Esophagus (tissue), 2 donors: Measurements from ENCODE around the gene THAP6. TPM values are rescaled to one million over a fixed set of nuclear protein-coding genes. Genes with fewer than 3 reads are reported as not detected.

Experiments
- H3K27ac ChIP-seq, 2 donors: one replicate each; pipeline ENCODE4 v1.5.1; 2013; ENCODE audit warnings: low read depth in 2 of 2, mild to moderate bottlenecking in 2 of 2, inconsistent platforms in 1 of 2, low read length in 1 of 2, moderate library complexity in 1 of 2
- H3K27me3 ChIP-seq, 2 donors: one replicate each; pipeline ENCODE4 v1.6.1; 2013; ENCODE audit warnings: low read length in 2 of 2, control low read depth in 1 of 2, mild to moderate bottlenecking in 1 of 2; ENCODE audit not compliant: insufficient read depth in 2 of 2, control insufficient read depth in 1 of 2
- H3K36me3 ChIP-seq, 2 donors: one replicate each; pipeline ENCODE4 v1.6.1; 2013; ENCODE audit warnings: low read length in 1 of 2; ENCODE audit not compliant: control insufficient read depth in 2 of 2, insufficient read depth in 2 of 2
- H3K4me1 ChIP-seq, 2 donors: one replicate each; pipeline ENCODE4 v1.6.1; 2013; ENCODE audit warnings: low read length in 1 of 2; ENCODE audit not compliant: control insufficient read depth in 2 of 2, insufficient read depth in 2 of 2
- H3K4me3 ChIP-seq, 2 donors: one replicate each; pipeline ENCODE4 v1.5.1; 2013; ENCODE audit warnings: low read length in 2 of 2, mild to moderate bottlenecking in 2 of 2, low read depth in 1 of 2, moderate library complexity in 1 of 2
- H3K9me3 ChIP-seq, 2 donors: one replicate each; pipeline ENCODE4 v1.6.1; 2013; ENCODE audit warnings: mild to moderate bottlenecking in 2 of 2, low read depth in 1 of 2, low read length in 1 of 2, moderate library complexity in 1 of 2; ENCODE audit not compliant: control insufficient read depth in 2 of 2, insufficient read depth in 1 of 2
- WGBS, 2 donors: extraction: QIAGEN DNeasy Blood & Tissue Kit; methylation state at CpG; one replicate each; pipeline ENCODE4 v1.1.7; 2013; 5-methylcytosine and 5-hydroxymethylcytosine counted together
- polyA plus RNA-seq, 2 donors: library from polyadenylated mRNA; stranded (reverse); fragments of 200-250 nt; gene quantifications; one replicate each; pipeline ENCODE4 v1.2.3, GENCODE V29; 2013
- donor health status: healthy with polysubstance abuse.
- donor health status: Bipolar disorder and iron deficiency.

The THAP6 gene
- polyA plus RNA-seq, 2 donors: 3.2 to 3.6 TPM

DNA sequence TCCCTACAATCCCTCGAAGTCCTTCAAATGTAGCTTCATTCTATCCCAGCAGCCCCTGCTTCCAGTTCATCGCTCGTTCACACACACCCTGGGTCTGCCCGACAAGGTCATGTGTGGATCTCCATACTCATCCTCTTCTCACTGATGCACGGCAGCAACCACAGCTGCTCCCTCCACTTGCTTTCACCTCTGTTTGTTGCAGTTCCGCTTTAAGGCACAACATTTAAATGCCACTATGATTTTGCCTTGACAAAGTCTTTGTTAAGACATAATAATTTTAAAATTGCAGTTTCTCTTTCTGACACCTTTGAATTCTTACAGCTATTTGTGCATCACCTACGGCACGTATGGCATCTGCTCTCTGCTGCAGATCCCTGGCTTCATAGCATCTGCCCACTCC, 43.4 kb downstream of the THAP6 start:
- no peaks in the 10 kb centered on the region for H3K4me1 ChIP-seq
- WGBS, 2 donors: 87 to 88% methylated on average over 8 of the region's 8 CpGs
- peaks cover 0 to 2% of the 10 kb centered on the region in 2 donors for H3K9me3 ChIP-seq
- H3K36me3 ChIP-seq: no peaks in the 10 kb centered on the region
- H3K27me3 ChIP-seq: no peaks in the 10 kb centered on the region
- H3K27ac ChIP-seq: no peak overlapping the region
- no peak overlapping the region for H3K4me3 ChIP-seq

DNA sequence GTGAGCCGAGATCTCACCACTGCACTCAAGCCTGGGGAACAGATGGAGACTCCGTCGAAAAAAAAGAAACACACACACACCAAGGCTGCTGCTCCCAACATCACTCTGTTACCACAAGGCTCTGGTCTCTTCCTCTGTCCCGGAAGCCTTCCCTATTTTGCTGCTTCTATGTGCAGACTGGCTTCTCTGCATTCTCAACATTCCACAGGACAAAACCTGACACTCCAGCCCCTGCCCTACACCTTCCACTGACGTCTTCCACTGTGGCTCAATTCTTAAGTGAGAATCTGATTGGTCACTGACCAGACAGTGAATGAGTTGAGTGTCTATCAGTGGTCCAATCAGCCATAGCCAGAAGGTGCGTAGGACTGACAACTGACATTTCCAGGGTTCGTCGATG, 47.5 kb downstream of the THAP6 start:
- Histone ChIP-seq H3K9me3 (peaks cover 0 to 2% of the 10 kb centered on the region in 2 donors), H3K4me1 (no peaks in the 10 kb centered on the region), H3K27me3 (peaks cover 0 to 2% of the 10 kb centered on the region in 2 donors), H3K4me3 (no peak overlapping the region), H3K36me3 (no peaks in the 10 kb centered on the region), H3K27ac (no peak overlapping the region)
- 72 to 74% methylated on average over 7 to 8 of the region's 8 CpGs for WGBS, 2 donors

DNA sequence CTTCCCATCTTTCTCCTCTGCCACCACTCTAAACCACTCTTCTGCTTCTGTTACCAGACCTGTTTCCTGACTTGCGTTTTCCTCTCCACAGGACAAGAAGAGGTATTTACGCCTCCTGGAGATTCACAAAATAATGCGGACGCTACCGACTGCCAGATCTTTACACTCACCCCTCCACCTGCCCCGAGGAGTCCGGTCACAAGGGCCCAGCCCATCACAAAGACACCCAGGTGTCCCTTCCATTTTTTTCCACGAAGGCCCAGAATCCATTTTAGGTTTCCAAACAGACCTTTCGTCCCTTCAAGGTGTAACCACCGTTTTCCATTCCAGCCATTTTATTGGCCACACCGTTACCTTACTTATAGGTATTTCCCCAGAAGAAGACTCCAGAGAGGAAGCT, 49.8 kb downstream of the THAP6 start:
- 78 to 87% methylated on average over 11 of the region's 11 CpGs for WGBS, 2 donors
- no peak overlapping the region for H3K4me3 ChIP-seq
- peaks cover 0 to 2% of the 10 kb centered on the region in 2 donors for H3K27me3 ChIP-seq
- H3K4me1 ChIP-seq: no peaks in the 10 kb centered on the region
- H3K9me3 ChIP-seq: no peaks in the 10 kb centered on the region
- H3K27ac ChIP-seq: no peak overlapping the region
- H3K36me3 ChIP-seq: no peaks in the 10 kb centered on the region

DNA sequence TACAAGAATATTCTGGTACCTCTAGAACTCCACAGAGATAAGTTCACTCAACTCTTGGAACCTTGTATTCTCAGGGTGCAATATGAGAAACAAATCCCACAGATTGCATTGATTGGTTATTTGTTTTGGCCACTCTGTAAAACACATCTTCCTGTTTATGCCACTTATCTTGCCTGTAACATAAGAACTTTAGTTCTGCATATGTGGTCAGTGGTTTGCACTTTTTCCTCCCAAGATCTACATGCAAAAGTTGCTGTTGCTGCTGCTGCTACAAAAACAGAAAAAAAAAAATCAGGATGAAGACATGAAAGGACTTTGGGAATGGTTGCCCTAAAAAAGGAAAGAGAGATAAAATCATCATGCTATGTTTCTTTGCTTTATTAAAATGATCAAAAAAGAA, 51.2 kb downstream of the THAP6 start:
- Histone ChIP-seq H3K36me3 (no peaks in the 10 kb centered on the region), H3K4me3 (no peak overlapping the region), H3K9me3 (no peaks in the 10 kb centered on the region)

DNA sequence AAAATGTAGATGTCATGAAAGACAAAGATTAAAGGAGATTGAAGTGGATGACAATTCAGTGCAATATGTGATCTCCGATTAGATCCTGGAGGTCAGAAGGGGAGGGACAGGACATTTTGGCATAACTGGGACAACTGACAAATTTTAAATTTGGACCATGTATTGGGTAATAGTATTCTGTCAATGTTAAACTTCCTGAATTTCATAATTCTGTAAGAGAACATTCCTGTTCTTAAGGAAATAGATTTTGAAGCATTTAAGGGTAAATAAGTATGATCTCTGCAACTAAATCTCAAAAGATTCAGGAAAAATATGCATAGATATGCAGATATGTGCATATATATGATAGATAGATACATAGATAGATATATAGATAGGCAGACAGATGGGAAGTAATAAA, 52.6 kb downstream of the THAP6 start:
- WGBS, 2 donors: 86 to 91% methylated on average over 1 of the region's 1 CpG
- no peak overlapping the region for H3K27ac ChIP-seq
- no peaks in the 10 kb centered on the region for H3K36me3 ChIP-seq
- no peak overlapping the region for H3K4me3 ChIP-seq
- H3K4me1 ChIP-seq: no peaks in the 10 kb centered on the region
- peaks cover 0 to 2% of the 10 kb centered on the region in 2 donors for H3K27me3 ChIP-seq
- no peaks in the 10 kb centered on the region for H3K9me3 ChIP-seq

More for the DNA sequence above, 51.2 kb downstream of the THAP6 start:
- Histone ChIP-seq H3K27me3 (peaks cover 0 to 2% of the 10 kb centered on the region in 2 donors), H3K4me1 (no peaks in the 10 kb centered on the region), H3K27ac (no peak overlapping the region)

DNA sequence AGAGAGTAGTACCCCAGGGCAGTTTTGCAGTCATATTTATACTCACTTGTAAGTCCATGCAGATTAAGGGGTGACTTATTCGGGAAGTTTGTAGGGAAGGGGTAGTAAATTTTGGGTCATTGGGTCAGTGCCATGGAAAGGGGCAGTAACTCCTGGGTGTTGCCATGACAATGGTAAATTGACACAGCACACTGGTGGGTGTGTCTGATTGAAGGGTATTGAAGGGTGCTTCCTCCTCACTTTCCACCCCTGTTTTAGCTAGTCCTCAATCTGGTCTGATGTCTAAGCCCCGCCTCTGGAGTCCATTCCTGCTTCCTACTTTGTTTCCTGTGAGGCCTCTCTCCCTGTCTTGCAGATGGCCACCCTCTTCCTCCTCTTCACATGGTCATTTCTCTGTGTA, 53.5 kb downstream of the THAP6 start:
- WGBS, 2 donors: 86 to 89% methylated on average over 2 of the region's 2 CpGs
- H3K36me3 ChIP-seq: no peaks in the 10 kb centered on the region

More for the DNA sequence above, 53.5 kb downstream of the THAP6 start:
- peaks cover 0 to 2% of the 10 kb centered on the region in 2 donors for H3K27me3 ChIP-seq
- H3K4me1 ChIP-seq: no peaks in the 10 kb centered on the region
- H3K4me3 ChIP-seq: no peak overlapping the region
- no peak overlapping the region for H3K27ac ChIP-seq
- H3K9me3 ChIP-seq: no peaks in the 10 kb centered on the region

Other genes starting within 250 kb of the THAP6 start
- 10 to 100 TPM in 1 of 2 donors, 1 to 10 TPM in 1; 8.5 to 13.0 TPM for gene RCHY1, start 70 bp upstream of the THAP6 start, polyA plus RNA-seq
- gene ODAPH, start 41.6 kb downstream of the THAP6 start, polyA plus RNA-seq: not detected
- under 1 TPM; 0.10 to 0.32 TPM for gene CDKL2, start 116.1 kb downstream of the THAP6 start, polyA plus RNA-seq
- 10 to 100 TPM in 1 of 2 donors, 1 to 10 TPM in 1; 8.4 to 28.2 TPM for gene G3BP2, start 158.9 kb downstream of the THAP6 start, polyA plus RNA-seq
- gene USO1, start 210.1 kb downstream of the THAP6 start, polyA plus RNA-seq: 10 to 100 TPM; 33.0 to 33.6 TPM